HG03139 (cell line): ENCODE measurements around the gene DYRK1A.

Experiments used
- ATAC-seq: cut with Tn5 transposase; IDR thresholded peaks from one replicate; pipeline ENCODE4 v1.9.1; 2021; ENCODE audit not compliant: unreplicated experiment

The DYRK1A gene

GRCh38 chr21:37416914-37417313, 50.3 kb downstream of the DYRK1A start:
- ATAC-seq = no peak

GRCh38 chr21:37419228-37419906, 52.8 kb downstream of the DYRK1A start:
- no peak for ATAC-seq

DNA sequence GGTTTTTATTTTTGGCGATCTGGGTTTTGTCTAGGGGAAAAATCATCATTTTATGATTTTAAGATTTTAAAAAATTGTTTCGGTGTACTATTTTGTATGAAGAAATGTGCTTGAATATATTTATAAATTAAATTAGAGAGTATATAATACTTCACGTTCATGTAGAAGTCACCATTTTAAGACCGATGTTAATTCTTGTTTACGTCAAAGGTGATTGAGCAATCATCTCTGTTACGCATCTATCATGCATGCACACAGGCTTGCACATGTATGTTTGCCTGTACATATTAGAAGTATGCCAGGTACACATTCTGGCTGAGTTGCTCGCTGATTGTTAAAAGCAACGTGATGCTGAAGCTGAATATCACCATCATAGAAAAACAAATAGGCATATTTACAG, 54.7 kb downstream of the DYRK1A start:
- no peak for ATAC-seq

DNA sequence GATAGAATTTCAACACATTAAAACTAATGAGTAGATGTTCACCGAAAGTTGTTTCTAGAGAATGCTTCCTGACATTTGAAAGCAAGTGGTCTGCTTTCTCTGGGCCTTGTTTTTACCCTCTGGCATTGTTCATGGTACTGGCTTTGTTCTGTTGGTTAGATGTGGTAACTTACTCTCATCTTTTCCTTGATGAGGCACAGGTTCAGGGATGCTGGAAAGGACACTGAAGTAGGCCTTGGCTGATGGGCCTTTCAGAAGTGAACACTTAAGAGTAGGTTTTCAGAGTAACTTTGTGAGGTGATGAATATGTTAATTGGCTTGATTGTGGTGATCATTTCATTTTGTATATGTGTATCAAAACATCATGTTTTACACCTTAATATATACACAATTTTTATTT, 55.8 kb downstream of the DYRK1A start:
- no peak for ATAC-seq

GRCh38 chr21:37423103-37423502, 56.5 kb downstream of the DYRK1A start:
- no peak for ATAC-seq

GRCh38 chr21:37424396-37424795, 57.8 kb downstream of the DYRK1A start:
- no peak for ATAC-seq

GRCh38 chr21:37425001-37425400, 58.4 kb downstream of the DYRK1A start:
- ATAC-seq = no peak

DNA sequence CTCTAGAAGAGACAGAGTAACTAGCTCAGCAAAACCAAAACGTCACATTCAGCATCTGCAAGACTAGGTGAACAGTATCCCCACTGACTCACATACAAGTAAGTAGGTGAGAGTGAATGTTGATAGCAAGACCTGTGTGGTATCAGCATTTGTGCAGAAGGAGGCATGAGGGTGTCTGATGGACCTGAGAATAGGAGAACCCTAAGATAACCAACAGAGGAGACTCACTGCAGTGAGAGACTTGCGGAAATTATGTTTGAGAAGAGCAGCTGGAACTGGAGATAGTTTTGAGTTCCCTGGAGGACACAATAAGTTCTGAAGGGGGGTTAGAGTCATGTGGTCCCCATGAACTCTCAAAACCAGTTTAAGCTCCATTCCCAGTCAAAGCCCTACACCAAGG, 59.1 kb downstream of the DYRK1A start:
- ATAC-seq = no peak

DNA sequence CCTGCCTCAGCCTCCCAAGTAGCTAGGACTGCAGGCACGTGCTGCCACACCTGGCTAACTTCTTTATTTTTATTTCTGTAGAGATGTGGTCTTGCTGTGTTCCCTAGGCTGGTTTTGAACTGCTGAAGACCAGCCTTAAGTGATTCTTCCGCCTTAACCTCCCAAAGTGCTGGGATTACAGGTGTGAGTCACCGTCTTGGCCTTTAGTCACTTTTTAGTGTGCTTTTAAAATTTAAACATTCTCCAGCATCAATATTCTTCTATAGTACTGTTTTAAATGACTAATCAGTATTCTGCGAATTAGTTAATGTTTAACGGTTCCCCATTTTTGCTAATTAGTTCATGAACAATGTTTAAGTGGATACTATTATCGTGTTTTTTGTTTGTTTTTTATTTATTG, 60.6 kb downstream of the DYRK1A start:
- ATAC-seq = no peak

- no peak for ATAC-seq
Observed at GRCh38 chr21:37429356-37429755, 62.8 kb downstream of the DYRK1A start.

DNA sequence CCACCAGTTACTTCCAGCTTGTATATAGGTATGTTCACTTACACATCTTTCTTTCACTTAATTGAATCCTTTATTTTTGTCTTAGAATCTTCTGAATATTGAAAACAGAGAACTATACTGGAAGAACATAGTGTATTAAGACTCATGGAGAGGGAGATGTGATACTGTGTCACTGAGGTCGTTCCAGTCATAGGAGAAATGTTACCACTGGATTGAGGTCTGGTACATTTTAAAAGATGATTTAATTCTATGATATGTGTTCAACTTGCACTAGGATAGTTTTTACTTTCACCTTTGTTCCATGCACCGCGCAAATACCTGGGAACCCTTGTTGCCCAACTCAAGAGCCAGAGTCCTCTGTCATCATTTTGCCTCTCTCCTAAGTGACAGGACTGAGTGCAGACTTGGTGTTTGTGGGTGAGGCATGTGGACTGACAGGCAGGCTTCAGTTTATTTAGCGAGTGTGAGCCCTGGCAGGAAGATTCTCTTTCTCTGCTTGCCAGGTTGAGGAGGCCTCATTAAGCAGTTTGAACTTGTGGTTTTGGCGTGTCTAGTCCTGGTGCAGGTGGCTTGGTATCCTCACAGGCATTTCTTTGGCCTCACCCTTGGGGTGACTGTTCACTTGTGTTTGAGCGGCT, 63.7 kb downstream of the DYRK1A start:
- no peak for ATAC-seq

GRCh38 chr21:37431243-37431642, 64.7 kb downstream of the DYRK1A start:
- no peak for ATAC-seq

GRCh38 chr21:37432710-37433455, 66.3 kb downstream of the DYRK1A start:
- no peak for ATAC-seq

GRCh38 chr21:37433456-37433840, 66.9 kb downstream of the DYRK1A start:
- no peak for ATAC-seq

- no peak for ATAC-seq
Observed at GRCh38 chr21:37435120-37435519, 68.5 kb downstream of the DYRK1A start.

- no peak for ATAC-seq
Observed at GRCh38 chr21:37435711-37436110, 69.1 kb downstream of the DYRK1A start.

- ATAC-seq = no peak
Observed at GRCh38 chr21:37436174-37436573, 69.6 kb downstream of the DYRK1A start.

DNA sequence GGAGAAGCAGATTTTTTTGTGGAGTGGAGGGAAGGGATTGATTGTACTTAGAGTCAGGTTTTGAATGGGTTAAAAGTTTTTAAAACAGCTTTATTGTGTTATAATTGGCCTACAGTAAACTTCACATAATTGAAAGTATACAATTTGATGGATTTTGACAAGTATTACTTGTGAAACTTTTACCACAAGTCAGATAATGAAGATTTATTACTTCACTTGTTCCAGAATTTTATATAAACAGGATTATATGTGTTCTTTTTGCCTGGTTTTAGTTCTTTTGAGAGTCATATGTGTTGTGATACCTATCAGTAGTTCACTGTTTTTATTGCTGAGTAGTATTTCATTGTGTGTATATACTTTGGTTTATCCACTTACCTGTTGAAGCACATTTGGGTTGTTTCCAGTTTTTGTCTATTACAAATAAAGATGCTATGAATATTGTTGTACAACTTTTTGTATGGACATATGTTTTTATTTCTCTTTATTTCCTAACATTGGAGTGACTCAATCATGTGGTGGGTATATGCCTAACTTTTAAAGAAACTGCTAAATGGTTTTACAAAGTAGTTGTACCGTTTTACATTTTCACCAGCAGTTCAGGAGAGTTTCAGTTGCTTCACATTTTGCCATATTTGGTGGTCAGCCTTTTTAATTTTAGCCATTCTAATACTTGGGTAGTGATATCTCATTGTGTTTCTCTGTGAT, 71.0 kb downstream of the DYRK1A start:
- ATAC-seq = no peak

GRCh38 chr21:37443683-37444082, 77.1 kb downstream of the DYRK1A start:
- ATAC-seq = no peak

DNA sequence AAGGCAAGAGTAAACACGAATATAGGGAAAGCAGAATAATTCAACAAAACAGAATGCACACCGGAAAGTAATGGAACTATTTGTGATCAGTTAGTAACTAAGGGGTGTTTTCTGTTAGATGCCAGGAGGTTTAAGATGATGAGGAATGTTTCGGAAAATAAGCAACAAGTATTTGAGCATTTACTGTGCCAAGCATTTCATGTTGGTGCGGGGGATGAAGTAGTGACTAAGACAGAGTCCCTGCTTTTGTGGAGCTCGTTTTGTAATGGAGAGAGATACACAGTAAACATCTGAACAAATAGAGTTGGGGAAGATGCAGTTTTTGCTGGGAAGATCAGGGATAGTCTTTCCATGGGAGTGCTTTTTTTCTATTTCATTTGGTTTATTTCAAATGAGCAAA, 78.7 kb downstream of the DYRK1A start:
- ATAC-seq = no peak

DNA sequence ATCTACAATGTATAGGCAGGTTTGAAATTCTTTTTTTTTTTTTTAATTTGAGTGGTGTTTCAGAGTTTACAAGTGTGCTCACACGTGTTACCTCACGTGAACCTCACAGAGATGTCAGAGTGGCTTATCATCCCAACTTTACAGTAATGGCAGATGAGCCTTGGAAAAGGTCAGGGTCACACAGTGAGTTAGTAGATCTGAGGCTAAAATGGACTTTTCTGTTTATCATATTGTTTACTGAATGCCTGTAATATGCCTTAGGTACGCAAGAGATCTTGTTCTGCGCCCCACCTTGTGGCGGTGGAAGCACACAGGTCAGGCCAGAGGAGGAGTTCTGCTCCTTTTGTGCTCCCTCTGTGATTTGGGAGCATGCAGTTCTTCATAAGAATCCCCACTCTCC, 80.0 kb downstream of the DYRK1A start:
- ATAC-seq = no peak
